ENCODE results near the gene GRIPAP1. TPM values are rescaled to one million over a fixed set of nuclear protein-coding genes. Genes with fewer than 3 reads are reported as not detected.

The GRIPAP1 gene
- total and polyA plus RNA-seq, 2 donors (not counting 3 experiments of a cell fraction or from before 2014, with no cell fraction given), result 25.3 to 49.4 TPM

GRCh38 chrX:48965959-48966358, 36.1 kb downstream of the GRIPAP1 start:
- no peaks in the 10 kb centered on the region for H3K36me3 ChIP-seq (ENCODE audit: control insufficient read depth in 2 of 2, extremely low read depth in 1 of 2, insufficient read depth in 2 of 2, low read length in 2 of 2)
- no peak overlapping the region for H3K4me2 ChIP-seq (ENCODE audit: insufficient read depth, low read length)
- no peak overlapping the region for H2AFZ ChIP-seq (ENCODE audit: low read depth, low read length)
- CTCF ChIA-PET, result interaction anchor here (1.2 kb wide), 1 partner anchor 23 kb away, joined by 3 read pairs; no protein-coding TSS in a partner anchor
- H3K4me1 ChIP-seq (ENCODE audit: control insufficient read depth, extremely low read depth, insufficient read depth, low read length), result peaks cover 4% of the 10 kb centered on the region
- no peak overlapping the region for H3K9ac ChIP-seq (replicated peaks; ENCODE audit: extremely low read depth, insufficient read depth, low read length)
- intact Hi-C loops (cut with micrococcal nuclease), result no loop called here
- POLR2A ChIA-PET, result no interaction called here
- no peak for DNase-seq (ENCODE audit: low read depth, low spot score)
- no peak overlapping the region for H3K4me3 ChIP-seq (replicated peaks in 1 of 3; ENCODE audit: insufficient read depth in 1 of 3, low read depth in 1 of 3, low read length in 3 of 3)
- FAIRE-seq, result no peak
- H3K9me1 ChIP-seq (replicated peaks; ENCODE audit: control insufficient read depth, extremely low read depth, insufficient read depth, low read length), result no peaks in the 10 kb centered on the region
- H4K20me1 ChIP-seq (replicated peaks; ENCODE audit: control insufficient read depth, extremely low read depth, insufficient read depth, low read length), result no peaks in the 10 kb centered on the region
- TF ChIP-seq JUN (IDR thresholded peaks at IDR 0.05; ENCODE audit: borderline replicate concordance, insufficient read depth, insufficient read length, low read depth) (no peak), POLR2AphosphoS5 (IDR thresholded peaks at IDR 0.05; ENCODE audit: insufficient read depth, low read depth, low read length) (no peak), EZH2 (IDR thresholded peaks at IDR 0.05; ENCODE audit: borderline replicate concordance, low read depth, low read length, severe bottlenecking) (no peak), CTCF (IDR thresholded peaks at IDR 0.05; ENCODE audit: extremely low read depth in 1 of 2, insufficient read depth in 1 of 2, low read depth in 1 of 2, low read length in 2 of 2) (no peak), FOS (IDR thresholded peaks at IDR 0.05; ENCODE audit: borderline replicate concordance, insufficient read depth, low read length) (no peak), MYC (IDR thresholded peaks at IDR 0.05; ENCODE audit: low read depth, low read length) (no peak), POLR2A (IDR thresholded peaks at IDR 0.05; ENCODE audit: low read depth, low read length) (no peak), MAX (IDR thresholded peaks at IDR 0.05; ENCODE audit: insufficient read depth, insufficient read length) (no peak), GATA2 (IDR thresholded peaks at IDR 0.05; ENCODE audit: insufficient read depth, insufficient read length, low read depth, low read length) (no peak)
- no peaks in the 10 kb centered on the region for H3K79me2 ChIP-seq (ENCODE audit: control insufficient read depth, insufficient read depth, low read length)
- H3K27ac ChIP-seq (ENCODE audit: insufficient read depth, low read depth, low read length), result no peak overlapping the region
- no peaks in the 10 kb centered on the region for H3K9me3 ChIP-seq (replicated peaks; ENCODE audit: control insufficient read depth, insufficient read depth, low read length)
- H3K27me3 ChIP-seq (ENCODE audit: control insufficient read depth in 2 of 2, insufficient read depth in 2 of 2, low read length in 2 of 2), result no peaks in the 10 kb centered on the region
- BruUV-seq (replicated peaks), result no TSS peak
- dilution Hi-C loops (cut with MboI; ENCODE audit: extremely low pct_ligation_motif_present, low sequenced_read_pairs), result no loop called here

Data from endothelial cell of umbilical vein (primary cell).